GM04503 (cell line): ENCODE results near the gene PARD3.
A peak's percentile ranks its signal among the peaks of the same experiment; 100 is the strongest.

Experiments used
- DNase-seq: peaks from one replicate; pipeline ENCODE4 v3.0.0-alpha.2; 2012; ENCODE audit warnings: low read depth

Gene PARD3

GRCh38 chr10:34492081-34492480 lies 323.0 kb downstream of the PARD3 start:
- no peak for DNase-seq

GRCh38 chr10:34491678-34492077 lies 323.4 kb downstream of the PARD3 start:
- no peak for DNase-seq

- DNase-seq, result peak; percentile 29
These were observed 324.9 kb downstream of the PARD3 start for GRCh38 chr10:34489973-34490745.

GRCh38 chr10:34489411-34489810 lies 325.7 kb downstream of the PARD3 start:
- no peak for DNase-seq

GRCh38 chr10:34488476-34489130 lies 326.5 kb downstream of the PARD3 start:
- no peak for DNase-seq

- no peak for DNase-seq
These were observed 329.1 kb downstream of the PARD3 start for GRCh38 chr10:34486008-34486407.

GRCh38 chr10:34484164-34484563 lies 330.9 kb downstream of the PARD3 start:
- no peak for DNase-seq

GRCh38 chr10:34480345-34480744 lies 334.8 kb downstream of the PARD3 start:
- no peak for DNase-seq

- DNase-seq, result no peak
These were observed 335.4 kb downstream of the PARD3 start for GRCh38 chr10:34479520-34480179.

- no peak for DNase-seq
These were observed 337.8 kb downstream of the PARD3 start for GRCh38 chr10:34477249-34477648.

GRCh38 chr10:34476608-34477007 lies 338.5 kb downstream of the PARD3 start:
- no peak for DNase-seq

GRCh38 chr10:34475786-34476185 lies 339.3 kb downstream of the PARD3 start:
- DNase-seq, result no peak

GRCh38 chr10:34475274-34475646 lies 339.8 kb downstream of the PARD3 start:
- DNase-seq, result no peak

GRCh38 chr10:34474555-34475273 lies 340.4 kb downstream of the PARD3 start:
- no peak for DNase-seq

- no peak for DNase-seq
These were observed 341.1 kb downstream of the PARD3 start for GRCh38 chr10:34474009-34474376.

- no peak for DNase-seq
These were observed 341.7 kb downstream of the PARD3 start for GRCh38 chr10:34473174-34474008.

- DNase-seq, result no peak
These were observed 344.8 kb downstream of the PARD3 start for GRCh38 chr10:34470307-34470706.

GRCh38 chr10:34469446-34469845 lies 345.6 kb downstream of the PARD3 start:
- DNase-seq, result no peak

GRCh38 chr10:34467902-34468301 lies 347.2 kb downstream of the PARD3 start:
- DNase-seq, result no peak

GRCh38 chr10:34467364-34467763 lies 347.7 kb downstream of the PARD3 start:
- DNase-seq, result no peak

- no peak for DNase-seq
These were observed 349.4 kb downstream of the PARD3 start for GRCh38 chr10:34465678-34466077.

- DNase-seq, result no peak
These were observed 350.5 kb downstream of the PARD3 start for GRCh38 chr10:34464591-34464990.
